Measurements from ENCODE around the gene ERBB3.

ERBB3 gene

GRCh38 chr12:56105609-56105902, 25.6 kb downstream of the ERBB3 start:
- no peak overlapping the region for H4K8ac ChIP-seq (ENCODE audit: low read depth, low read length)
- H3K79me1 ChIP-seq (ENCODE audit: low read length) = peaks cover 2% of the 10 kb centered on the region
- H3K27ac ChIP-seq (ENCODE audit: low read depth, low read length) = no peak overlapping the region
- H4K5ac ChIP-seq (ENCODE audit: low read length) = no peak overlapping the region
- peaks cover 29% of the 10 kb centered on the region for H3K79me2 ChIP-seq (ENCODE audit: control insufficient read depth, insufficient read depth, low read length)
- no peak overlapping the region for H2BK5ac ChIP-seq (ENCODE audit: low read length)
- no peak overlapping the region for H3K23ac ChIP-seq (ENCODE audit: low read length)
- no peak overlapping the region for H3K18ac ChIP-seq (ENCODE audit: low read length)
- peak overlapping the region; percentile 100 for H3K56ac ChIP-seq (ENCODE audit: low read length)
- H3K4me1 ChIP-seq (ENCODE audit: control insufficient read depth, low read depth, low read length) = peaks cover 2% of the 10 kb centered on the region
- no peak for DNase-seq
- peak overlapping the region; percentile 84 for H3K4me2 ChIP-seq (ENCODE audit: low read length)
- no peak overlapping the region for H3K4ac ChIP-seq (ENCODE audit: low read depth, low read length)
- no peak overlapping the region for H2BK15ac ChIP-seq (replicated peaks; ENCODE audit: low read depth)
- H3K27me3 ChIP-seq (ENCODE audit: insufficient read depth, low read length, poor library complexity) = no peaks in the 10 kb centered on the region
- H3K9ac ChIP-seq (ENCODE audit: low read length) = peak overlapping the region; percentile 99
- no peak overlapping the region for H2BK120ac ChIP-seq (ENCODE audit: low read depth, low read length)
- peak overlapping the region; percentile 93 for H3K4me3 ChIP-seq (ENCODE audit: low read length)
- H3K36me3 ChIP-seq (ENCODE audit: control insufficient read depth, insufficient read depth, low read length) = peaks cover 10% of the 10 kb centered on the region
- H2AK5ac ChIP-seq (ENCODE audit: low read length) = no peak overlapping the region
- no CpG with 5 or more reads among the region's 2 CpGs for WGBS (ENCODE audit: extremely low coverage, insufficient coverage, low lambda C conversion rate)

- Histone ChIP-seq H3K27ac (ENCODE audit: low read depth, low read length) (no peak overlapping the region), H3K4me1 (ENCODE audit: control insufficient read depth, low read depth, low read length) (peaks cover 2% of the 10 kb centered on the region), H4K5ac (ENCODE audit: low read length) (no peak overlapping the region), H3K56ac (ENCODE audit: low read length) (peak overlapping the region; percentile 11), H3K36me3 (ENCODE audit: control insufficient read depth, insufficient read depth, low read length) (peaks cover 20% of the 10 kb centered on the region), H2BK15ac (replicated peaks; ENCODE audit: low read depth) (no peak overlapping the region), H3K79me1 (ENCODE audit: low read length) (peaks cover 2% of the 10 kb centered on the region), H3K4me3 (ENCODE audit: low read length) (no peak overlapping the region), H3K18ac (ENCODE audit: low read length) (no peak overlapping the region), H3K4me2 (ENCODE audit: low read length) (no peak overlapping the region), H3K4ac (ENCODE audit: low read depth, low read length) (no peak overlapping the region), H2BK120ac (ENCODE audit: low read depth, low read length) (no peak overlapping the region), H4K8ac (ENCODE audit: low read depth, low read length) (no peak overlapping the region), H3K23ac (ENCODE audit: low read length) (no peak overlapping the region), H3K9ac (ENCODE audit: low read length) (peak overlapping the region; percentile 33), H2AK5ac (ENCODE audit: low read length) (no peak overlapping the region), H3K79me2 (ENCODE audit: control insufficient read depth, insufficient read depth, low read length) (peaks cover 29% of the 10 kb centered on the region), H2BK5ac (ENCODE audit: low read length) (no peak overlapping the region), H3K27me3 (ENCODE audit: insufficient read depth, low read length, poor library complexity) (no peaks in the 10 kb centered on the region)
- WGBS (ENCODE audit: extremely low coverage, insufficient coverage, low lambda C conversion rate) = no CpG with 5 or more reads among the region's 3 CpGs
- DNase-seq = peak; percentile 48
These were observed 27.3 kb downstream of the ERBB3 start for GRCh38 chr12:56107242-56107641.

- H3K36me3 ChIP-seq (ENCODE audit: control insufficient read depth, insufficient read depth, low read length) = peaks cover 22% of the 10 kb centered on the region
- no peak overlapping the region for H4K5ac ChIP-seq (ENCODE audit: low read length)
- no peak overlapping the region for H3K27ac ChIP-seq (ENCODE audit: low read depth, low read length)
- H3K4me1 ChIP-seq (ENCODE audit: control insufficient read depth, low read depth, low read length) = peaks cover 5% of the 10 kb centered on the region
- H4K8ac ChIP-seq (ENCODE audit: low read depth, low read length) = no peak overlapping the region
- no peak overlapping the region for H3K56ac ChIP-seq (ENCODE audit: low read length)
- no peak overlapping the region for H2BK15ac ChIP-seq (replicated peaks; ENCODE audit: low read depth)
- H3K23ac ChIP-seq (ENCODE audit: low read length) = no peak overlapping the region
- no peak overlapping the region for H3K4me3 ChIP-seq (ENCODE audit: low read length)
- H3K79me2 ChIP-seq (ENCODE audit: control insufficient read depth, insufficient read depth, low read length) = peaks cover 18% of the 10 kb centered on the region
- peaks cover 2% of the 10 kb centered on the region for H3K79me1 ChIP-seq (ENCODE audit: low read length)
- no peak overlapping the region for H3K9ac ChIP-seq (ENCODE audit: low read length)
- H3K4me2 ChIP-seq (ENCODE audit: low read length) = no peak overlapping the region
- no peak overlapping the region for H3K18ac ChIP-seq (ENCODE audit: low read length)
- no peak overlapping the region for H2BK120ac ChIP-seq (ENCODE audit: low read depth, low read length)
- H3K27me3 ChIP-seq (ENCODE audit: insufficient read depth, low read length, poor library complexity) = no peaks in the 10 kb centered on the region
- no CpG with 5 or more reads among the region's 5 CpGs for WGBS (ENCODE audit: extremely low coverage, insufficient coverage, low lambda C conversion rate)
- H2BK5ac ChIP-seq (ENCODE audit: low read length) = no peak overlapping the region
- H2AK5ac ChIP-seq (ENCODE audit: low read length) = no peak overlapping the region
- H3K4ac ChIP-seq (ENCODE audit: low read depth, low read length) = no peak overlapping the region
- no peak for DNase-seq
These were observed 30.6 kb downstream of the ERBB3 start for GRCh38 chr12:56110571-56110970.

- Histone ChIP-seq H3K36me3 (ENCODE audit: control insufficient read depth, insufficient read depth, low read length) (peaks cover 19% of the 10 kb centered on the region), H3K4me3 (ENCODE audit: low read length) (no peak overlapping the region), H3K79me2 (ENCODE audit: control insufficient read depth, insufficient read depth, low read length) (peaks cover 11% of the 10 kb centered on the region), H4K8ac (ENCODE audit: low read depth, low read length) (no peak overlapping the region), H3K27me3 (ENCODE audit: insufficient read depth, low read length, poor library complexity) (no peaks in the 10 kb centered on the region), H2AK5ac (ENCODE audit: low read length) (no peak overlapping the region), H2BK15ac (replicated peaks; ENCODE audit: low read depth) (no peak overlapping the region), H3K56ac (ENCODE audit: low read length) (no peak overlapping the region), H2BK120ac (ENCODE audit: low read depth, low read length) (no peak overlapping the region), H3K23ac (ENCODE audit: low read length) (no peak overlapping the region), H3K79me1 (ENCODE audit: low read length) (no peaks in the 10 kb centered on the region), H3K27ac (ENCODE audit: low read depth, low read length) (no peak overlapping the region), H3K18ac (ENCODE audit: low read length) (no peak overlapping the region), H3K4ac (ENCODE audit: low read depth, low read length) (no peak overlapping the region), H3K9ac (ENCODE audit: low read length) (no peak overlapping the region), H3K4me1 (ENCODE audit: control insufficient read depth, low read depth, low read length) (peaks cover 6% of the 10 kb centered on the region), H3K4me2 (ENCODE audit: low read length) (no peak overlapping the region), H2BK5ac (ENCODE audit: low read length) (no peak overlapping the region), H4K5ac (ENCODE audit: low read length) (no peak overlapping the region)
- DNase-seq = no peak
- no CpG with 5 or more reads among the region's 1 CpG for WGBS (ENCODE audit: extremely low coverage, insufficient coverage, low lambda C conversion rate)
These were observed 34.1 kb downstream of the ERBB3 start for GRCh38 chr12:56114084-56114483.

- H3K4me2 ChIP-seq (ENCODE audit: low read length) = peak overlapping the region; percentile 20
- H3K56ac ChIP-seq (ENCODE audit: low read length) = peak overlapping the region; percentile 89
- no peak overlapping the region for H3K23ac ChIP-seq (ENCODE audit: low read length)
- no peak overlapping the region for H4K8ac ChIP-seq (ENCODE audit: low read depth, low read length)
- no peak overlapping the region for H4K5ac ChIP-seq (ENCODE audit: low read length)
- no peak overlapping the region for H2BK15ac ChIP-seq (replicated peaks; ENCODE audit: low read depth)
- H3K79me1 ChIP-seq (ENCODE audit: low read length) = no peaks in the 10 kb centered on the region
- H3K18ac ChIP-seq (ENCODE audit: low read length) = peak overlapping the region; percentile 84
- H3K4me1 ChIP-seq (ENCODE audit: control insufficient read depth, low read depth, low read length) = peaks cover 7% of the 10 kb centered on the region
- peaks cover 16% of the 10 kb centered on the region for H3K36me3 ChIP-seq (ENCODE audit: control insufficient read depth, insufficient read depth, low read length)
- H3K27me3 ChIP-seq (ENCODE audit: insufficient read depth, low read length, poor library complexity) = no peaks in the 10 kb centered on the region
- H3K4ac ChIP-seq (ENCODE audit: low read depth, low read length) = no peak overlapping the region
- peaks cover 11% of the 10 kb centered on the region for H3K79me2 ChIP-seq (ENCODE audit: control insufficient read depth, insufficient read depth, low read length)
- no peak overlapping the region for H2AK5ac ChIP-seq (ENCODE audit: low read length)
- H2BK5ac ChIP-seq (ENCODE audit: low read length) = no peak overlapping the region
- DNase-seq = peak; percentile 51
- H2BK120ac ChIP-seq (ENCODE audit: low read depth, low read length) = no peak overlapping the region
- H3K4me3 ChIP-seq (ENCODE audit: low read length) = no peak overlapping the region
- WGBS (ENCODE audit: extremely low coverage, insufficient coverage, low lambda C conversion rate) = no CpG with 5 or more reads among the region's 10 CpGs
- no peak overlapping the region for H3K27ac ChIP-seq (ENCODE audit: low read depth, low read length)
- peak overlapping the region; percentile 64 for H3K9ac ChIP-seq (ENCODE audit: low read length)
These were observed 35.4 kb downstream of the ERBB3 start for GRCh38 chr12:56115329-56115728.

- H3K4ac ChIP-seq (ENCODE audit: low read depth, low read length) = peak within 1 kb of the TSS; percentile 57
- no peak within 1 kb of the TSS for H2AK5ac ChIP-seq (ENCODE audit: low read length)
These were observed 36.5 kb downstream of the ERBB3 start, which contains the start of gene RPL41 for GRCh38 chr12:56116267-56117081. Gene RPL41, plus strand, starts transcription at chr12:56116633.

More at GRCh38 chr12:56116267-56117081, 36.5 kb downstream of the ERBB3 start, which contains the start of gene RPL41:
- H3K27me3 ChIP-seq (ENCODE audit: insufficient read depth, low read length, poor library complexity) = no peaks in the 10 kb centered on the region
- peak; percentile 97 for DNase-seq
- peak within 1 kb of the TSS; percentile 68 for H3K4me2 ChIP-seq (ENCODE audit: low read length)
- peaks cover 11% of the 10 kb centered on the region for H3K79me2 ChIP-seq (ENCODE audit: control insufficient read depth, insufficient read depth, low read length)
- peak within 1 kb of the TSS; percentile 84 for H3K18ac ChIP-seq (ENCODE audit: low read length)
- peak within 1 kb of the TSS; percentile 93 for H4K5ac ChIP-seq (ENCODE audit: low read length)
- peaks cover 7% of the 10 kb centered on the region for H3K4me1 ChIP-seq (ENCODE audit: control insufficient read depth, low read depth, low read length)
- H3K79me1 ChIP-seq (ENCODE audit: low read length) = no peaks in the 10 kb centered on the region
- no peak within 1 kb of the TSS for H2BK120ac ChIP-seq (ENCODE audit: low read depth, low read length)
- peak within 1 kb of the TSS; percentile 46 for H3K27ac ChIP-seq (ENCODE audit: low read depth, low read length)
- H3K36me3 ChIP-seq (ENCODE audit: control insufficient read depth, insufficient read depth, low read length) = peaks cover 8% of the 10 kb centered on the region
- peak within 1 kb of the TSS; percentile 88 for H3K4me3 ChIP-seq (ENCODE audit: low read length)
- no CpG with 5 or more reads among the region's 34 CpGs for WGBS (ENCODE audit: extremely low coverage, insufficient coverage, low lambda C conversion rate)
- H3K23ac ChIP-seq (ENCODE audit: low read length) = peak within 1 kb of the TSS; percentile 15
- H2BK15ac ChIP-seq (replicated peaks; ENCODE audit: low read depth) = no peak within 1 kb of the TSS
- no peak within 1 kb of the TSS for H4K8ac ChIP-seq (ENCODE audit: low read depth, low read length)
- peak within 1 kb of the TSS; percentile 91 for H2BK5ac ChIP-seq (ENCODE audit: low read length)
- peak within 1 kb of the TSS; percentile 98 for H3K9ac ChIP-seq (ENCODE audit: low read length)
- peak within 1 kb of the TSS; percentile 98 for H3K56ac ChIP-seq (ENCODE audit: low read length)
